ENCODE data around the gene PIK3C2G.

PIK3C2G gene

DNA sequence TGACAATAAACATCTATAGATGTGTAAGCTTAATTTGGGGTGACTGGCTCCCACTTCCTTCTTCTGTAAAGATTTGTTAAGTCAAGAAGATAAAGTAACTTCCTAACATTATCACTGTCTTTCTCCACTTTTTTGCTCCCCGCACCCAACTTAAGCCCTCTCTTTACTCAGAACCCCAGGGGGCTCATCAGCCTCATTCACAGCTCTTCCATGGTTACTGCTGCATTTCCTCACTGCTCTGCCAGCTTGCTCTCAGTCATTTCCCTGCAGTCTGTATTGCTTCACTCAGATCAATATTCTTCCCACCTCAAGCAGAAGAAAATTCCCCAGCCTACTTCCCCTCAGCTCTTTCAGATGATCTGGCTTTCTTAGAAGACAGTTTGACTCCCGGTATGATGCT lies 102.0 kb downstream of the PIK3C2G start:
- no peak for TF ChIP-seq GABPA (IDR thresholded peaks at IDR 0.05; ENCODE audit: low read depth)
- TF ChIP-seq, protein P1, sequence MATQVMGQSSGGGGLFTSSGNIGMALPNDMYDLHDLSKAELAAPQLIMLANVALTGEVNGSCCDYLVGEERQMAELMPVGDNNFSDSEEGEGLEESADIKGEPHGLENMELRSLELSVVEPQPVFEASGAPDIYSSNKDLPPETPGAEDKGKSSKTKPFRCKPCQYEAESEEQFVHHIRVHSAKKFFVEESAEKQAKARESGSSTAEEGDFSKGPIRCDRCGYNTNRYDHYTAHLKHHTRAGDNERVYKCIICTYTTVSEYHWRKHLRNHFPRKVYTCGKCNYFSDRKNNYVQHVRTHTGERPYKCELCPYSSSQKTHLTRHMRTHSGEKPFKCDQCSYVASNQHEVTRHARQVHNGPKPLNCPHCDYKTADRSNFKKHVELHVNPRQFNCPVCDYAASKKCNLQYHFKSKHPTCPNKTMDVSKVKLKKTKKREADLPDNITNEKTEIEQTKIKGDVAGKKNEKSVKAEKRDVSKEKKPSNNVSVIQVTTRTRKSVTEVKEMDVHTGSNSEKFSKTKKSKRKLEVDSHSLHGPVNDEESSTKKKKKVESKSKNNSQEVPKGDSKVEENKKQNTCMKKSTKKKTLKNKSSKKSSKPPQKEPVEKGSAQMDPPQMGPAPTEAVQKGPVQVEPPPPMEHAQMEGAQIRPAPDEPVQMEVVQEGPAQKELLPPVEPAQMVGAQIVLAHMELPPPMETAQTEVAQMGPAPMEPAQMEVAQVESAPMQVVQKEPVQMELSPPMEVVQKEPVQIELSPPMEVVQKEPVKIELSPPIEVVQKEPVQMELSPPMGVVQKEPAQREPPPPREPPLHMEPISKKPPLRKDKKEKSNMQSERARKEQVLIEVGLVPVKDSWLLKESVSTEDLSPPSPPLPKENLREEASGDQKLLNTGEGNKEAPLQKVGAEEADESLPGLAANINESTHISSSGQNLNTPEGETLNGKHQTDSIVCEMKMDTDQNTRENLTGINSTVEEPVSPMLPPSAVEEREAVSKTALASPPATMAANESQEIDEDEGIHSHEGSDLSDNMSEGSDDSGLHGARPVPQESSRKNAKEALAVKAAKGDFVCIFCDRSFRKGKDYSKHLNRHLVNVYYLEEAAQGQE (IDR thresholded peaks at IDR 0.05; ENCODE audit: insufficient replicate concordance, low read depth), result no peak
- TF ChIP-seq, protein P2, sequence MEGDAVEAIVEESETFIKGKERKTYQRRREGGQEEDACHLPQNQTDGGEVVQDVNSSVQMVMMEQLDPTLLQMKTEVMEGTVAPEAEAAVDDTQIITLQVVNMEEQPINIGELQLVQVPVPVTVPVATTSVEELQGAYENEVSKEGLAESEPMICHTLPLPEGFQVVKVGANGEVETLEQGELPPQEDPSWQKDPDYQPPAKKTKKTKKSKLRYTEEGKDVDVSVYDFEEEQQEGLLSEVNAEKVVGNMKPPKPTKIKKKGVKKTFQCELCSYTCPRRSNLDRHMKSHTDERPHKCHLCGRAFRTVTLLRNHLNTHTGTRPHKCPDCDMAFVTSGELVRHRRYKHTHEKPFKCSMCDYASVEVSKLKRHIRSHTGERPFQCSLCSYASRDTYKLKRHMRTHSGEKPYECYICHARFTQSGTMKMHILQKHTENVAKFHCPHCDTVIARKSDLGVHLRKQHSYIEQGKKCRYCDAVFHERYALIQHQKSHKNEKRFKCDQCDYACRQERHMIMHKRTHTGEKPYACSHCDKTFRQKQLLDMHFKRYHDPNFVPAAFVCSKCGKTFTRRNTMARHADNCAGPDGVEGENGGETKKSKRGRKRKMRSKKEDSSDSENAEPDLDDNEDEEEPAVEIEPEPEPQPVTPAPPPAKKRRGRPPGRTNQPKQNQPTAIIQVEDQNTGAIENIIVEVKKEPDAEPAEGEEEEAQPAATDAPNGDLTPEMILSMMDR (IDR thresholded peaks at IDR 0.05; ENCODE audit: insufficient read depth, low read length), result no peak
- H3K27me3 ChIP-seq (ENCODE audit: insufficient read depth, poor library complexity, severe bottlenecking), result no peaks in the 10 kb centered on the region
- no peak overlapping the region for H3K4me3 ChIP-seq (replicated peaks; ENCODE audit: insufficient read depth, low read length)
- H3K27ac ChIP-seq (replicated peaks), result no peak overlapping the region
- DNase-seq (ENCODE audit: low read depth in 1 of 2, low spot score in 1 of 2), result no peak

DNA sequence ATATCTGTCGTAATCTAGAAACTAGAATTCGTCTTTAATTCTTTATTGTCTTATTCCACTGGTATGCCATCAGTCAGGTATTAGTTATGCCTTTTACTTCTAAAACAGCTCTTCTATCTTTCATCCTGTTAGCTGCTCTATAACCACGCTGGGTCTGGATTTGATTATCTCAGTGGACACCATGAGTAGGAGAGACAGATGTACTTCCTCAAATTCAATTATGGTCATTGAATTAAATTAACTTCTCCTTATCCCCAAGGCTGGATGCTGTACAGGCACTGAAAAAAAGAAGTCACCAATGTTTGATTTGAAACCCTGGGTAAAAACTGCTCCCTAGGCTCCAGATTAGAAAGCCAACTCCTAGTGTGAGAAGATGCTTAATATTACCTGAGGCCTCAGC lies 107.3 kb downstream of the PIK3C2G start:
- TF ChIP-seq, protein P2 (IDR thresholded peaks at IDR 0.05; ENCODE audit: insufficient read depth, low read length), result no peak
- TF ChIP-seq GABPA (IDR thresholded peaks at IDR 0.05; ENCODE audit: low read depth) (no peak), SPI1 (IDR thresholded peaks at IDR 0.05; ENCODE audit: borderline replicate concordance, low read depth) (no peak), POLR2AphosphoS5 (IDR thresholded peaks at IDR 0.05; ENCODE audit: low read depth) (no peak)
- TF ChIP-seq, protein P1 (IDR thresholded peaks at IDR 0.05; ENCODE audit: insufficient replicate concordance, low read depth), result no peak
- H3K27ac ChIP-seq (replicated peaks), result no peak overlapping the region
- DNase-seq (ENCODE audit: low read depth in 1 of 2, low spot score in 1 of 2), result no peak
- no peaks in the 10 kb centered on the region for H3K27me3 ChIP-seq (ENCODE audit: insufficient read depth, poor library complexity, severe bottlenecking)
- no peak overlapping the region for H3K4me3 ChIP-seq (replicated peaks; ENCODE audit: insufficient read depth, low read length)

DNA sequence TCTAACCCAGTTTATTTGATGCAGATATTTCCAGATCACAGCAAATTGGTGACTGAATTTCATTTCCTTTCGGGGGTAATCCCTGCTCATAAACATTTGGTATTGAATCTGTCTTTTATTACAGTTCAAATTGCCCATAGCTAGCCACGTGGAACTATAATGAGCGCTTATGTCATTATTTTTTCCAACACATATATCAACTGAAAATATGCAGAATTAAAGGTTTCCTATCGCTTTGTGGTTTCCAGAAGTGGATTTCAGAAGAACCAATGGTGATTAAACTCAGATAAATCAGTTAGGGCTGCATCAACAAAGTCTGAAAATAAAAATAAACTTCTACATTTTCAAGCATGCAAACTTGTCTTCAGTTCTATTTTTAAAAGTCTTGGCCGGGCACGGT lies 111.9 kb downstream of the PIK3C2G start:
- no peak for DNase-seq (ENCODE audit: low read depth in 1 of 2, low spot score in 1 of 2)
- H3K27ac ChIP-seq (replicated peaks), result no peak overlapping the region
- TF ChIP-seq, protein P1 (IDR thresholded peaks at IDR 0.05; ENCODE audit: insufficient replicate concordance, low read depth), result no peak
- H3K4me3 ChIP-seq (replicated peaks; ENCODE audit: insufficient read depth, low read length), result no peak overlapping the region
- H3K27me3 ChIP-seq (ENCODE audit: insufficient read depth, poor library complexity, severe bottlenecking), result no peaks in the 10 kb centered on the region

DNA sequence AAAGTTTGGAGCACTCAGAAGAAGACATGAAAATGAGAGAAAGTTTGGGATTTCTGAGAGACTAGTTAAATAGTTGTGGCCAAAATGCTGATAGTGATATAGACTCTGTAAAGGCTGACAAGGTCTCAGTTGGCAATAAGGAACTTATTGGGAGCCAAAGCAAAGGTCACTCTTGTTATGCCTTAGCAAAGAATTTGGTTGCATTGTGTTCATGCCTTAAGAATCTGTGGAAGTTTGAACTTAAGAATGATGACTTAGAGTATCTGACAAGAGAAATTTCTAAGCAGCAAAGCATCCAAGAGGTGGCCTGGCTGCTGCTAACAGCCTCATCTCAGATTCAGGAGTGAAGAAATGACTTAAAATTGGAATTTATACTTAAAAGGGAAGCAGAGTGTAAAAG lies 113.8 kb downstream of the PIK3C2G start:
- H3K27me3 ChIP-seq (ENCODE audit: insufficient read depth, poor library complexity, severe bottlenecking), result no peaks in the 10 kb centered on the region
- DNase-seq (ENCODE audit: low read depth in 1 of 2, low spot score in 1 of 2), result no peak
- TF ChIP-seq POLR2AphosphoS5 (IDR thresholded peaks at IDR 0.05; ENCODE audit: low read depth) (no peak), GABPA (IDR thresholded peaks at IDR 0.05; ENCODE audit: low read depth) (no peak), SPI1 (IDR thresholded peaks at IDR 0.05; ENCODE audit: borderline replicate concordance, low read depth) (no peak)
- TF ChIP-seq, protein P1 (IDR thresholded peaks at IDR 0.05; ENCODE audit: insufficient replicate concordance, low read depth), result no peak
- TF ChIP-seq, protein P2 (IDR thresholded peaks at IDR 0.05; ENCODE audit: insufficient read depth, low read length), result no peak
- no peak overlapping the region for H3K27ac ChIP-seq (replicated peaks)
- H3K4me3 ChIP-seq (replicated peaks; ENCODE audit: insufficient read depth, low read length), result no peak overlapping the region

All from HL-60 (cell line).